ENCODE results near the gene OTUB1.

DNA sequence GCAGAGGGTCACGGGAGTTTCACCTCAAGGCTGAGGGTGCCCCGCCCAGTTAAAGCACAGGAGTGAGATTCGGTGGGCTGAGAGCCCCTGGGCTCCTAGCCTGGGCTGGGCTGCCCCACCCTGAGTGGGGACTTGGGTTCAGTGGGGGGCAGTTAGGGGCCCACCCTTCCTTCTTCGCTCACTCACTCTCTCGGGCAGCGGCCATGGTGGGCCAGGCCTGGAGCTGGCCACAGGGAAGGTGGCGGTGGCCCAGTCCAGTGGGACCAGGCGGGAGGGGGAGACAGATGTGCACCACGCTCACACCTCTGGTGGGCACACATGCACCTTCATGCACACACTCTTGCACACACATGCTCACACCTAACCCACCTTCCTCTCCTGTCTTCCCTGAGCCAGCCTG lies 55.6 kb downstream of the OTUB1 start:
- TF ChIP-seq, protein P1, sequence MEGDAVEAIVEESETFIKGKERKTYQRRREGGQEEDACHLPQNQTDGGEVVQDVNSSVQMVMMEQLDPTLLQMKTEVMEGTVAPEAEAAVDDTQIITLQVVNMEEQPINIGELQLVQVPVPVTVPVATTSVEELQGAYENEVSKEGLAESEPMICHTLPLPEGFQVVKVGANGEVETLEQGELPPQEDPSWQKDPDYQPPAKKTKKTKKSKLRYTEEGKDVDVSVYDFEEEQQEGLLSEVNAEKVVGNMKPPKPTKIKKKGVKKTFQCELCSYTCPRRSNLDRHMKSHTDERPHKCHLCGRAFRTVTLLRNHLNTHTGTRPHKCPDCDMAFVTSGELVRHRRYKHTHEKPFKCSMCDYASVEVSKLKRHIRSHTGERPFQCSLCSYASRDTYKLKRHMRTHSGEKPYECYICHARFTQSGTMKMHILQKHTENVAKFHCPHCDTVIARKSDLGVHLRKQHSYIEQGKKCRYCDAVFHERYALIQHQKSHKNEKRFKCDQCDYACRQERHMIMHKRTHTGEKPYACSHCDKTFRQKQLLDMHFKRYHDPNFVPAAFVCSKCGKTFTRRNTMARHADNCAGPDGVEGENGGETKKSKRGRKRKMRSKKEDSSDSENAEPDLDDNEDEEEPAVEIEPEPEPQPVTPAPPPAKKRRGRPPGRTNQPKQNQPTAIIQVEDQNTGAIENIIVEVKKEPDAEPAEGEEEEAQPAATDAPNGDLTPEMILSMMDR (IDR thresholded peaks at IDR 0.05; ENCODE audit: low read depth, low read length, poor library complexity, severe bottlenecking) = no peak
- no peak for TF ChIP-seq EZH2phosphoT487 (IDR thresholded peaks at IDR 0.05; ENCODE audit: borderline replicate concordance, low read length)
